HEK293 (cell line): Measurements from ENCODE around the gene DAAM1.

ENCODE experiments used
- BCL11A ChIP-seq: fragments of 450-650 bp; formaldehyde crosslinking; IDR thresholded peaks from 2 replicates; pipeline ENCODE4 v1.5.1; 2016; ENCODE audit warnings: low read depth, missing biosample characterization, missing genetic modification characterization
- GFI1B ChIP-seq: fragments of 450-650 bp; formaldehyde crosslinking; IDR thresholded peaks from 2 replicates; pipeline ENCODE4 v1.5.1; 2016; ENCODE audit warnings: missing biosample characterization, missing genetic modification characterization
- GLIS1 ChIP-seq: fragments of 450-650 bp; formaldehyde crosslinking; IDR thresholded peaks from 2 replicates; pipeline ENCODE4 v1.5.1; 2016; ENCODE audit warnings: missing biosample characterization, missing genetic modification characterization
- MYNN ChIP-seq: fragments of 450-650 bp; formaldehyde crosslinking; IDR thresholded peaks from 2 replicates; pipeline ENCODE4 v1.5.1; 2016; ENCODE audit warnings: missing biosample characterization, missing genetic modification characterization, borderline replicate concordance
- ZBTB17 ChIP-seq: fragments of 450-650 bp; formaldehyde crosslinking; IDR thresholded peaks from 2 replicates; pipeline ENCODE4 v1.5.1; 2016; ENCODE audit warnings: missing biosample characterization, missing genetic modification characterization
- ZNF146 ChIP-seq: fragments of 450-650 bp; formaldehyde crosslinking; IDR thresholded peaks from 2 replicates; pipeline ENCODE4 v1.5.1; 2016; ENCODE audit warnings: missing biosample characterization, missing genetic modification characterization
- ZNF16 ChIP-seq: fragments of 450-650 bp; formaldehyde crosslinking; IDR thresholded peaks from 2 replicates; pipeline ENCODE4 v1.5.1; 2016; ENCODE audit warnings: low read depth, missing biosample characterization, missing genetic modification characterization
- ZNF311 ChIP-seq: fragments of 450-650 bp; formaldehyde crosslinking; IDR thresholded peaks from 2 replicates; pipeline ENCODE4 v1.5.1; 2017; ENCODE audit warnings: missing biosample characterization, missing genetic modification characterization, borderline replicate concordance
- ZNF549 ChIP-seq: fragments of 450-650 bp; IDR thresholded peaks from 2 replicates; pipeline ENCODE4 v1.5.1; 2018; ENCODE audit warnings: missing biosample characterization, missing genetic modification characterization, mild to moderate bottlenecking, inconsistent platforms, moderate library complexity
- ZNF777 ChIP-seq: fragments of 450-650 bp; formaldehyde crosslinking; IDR thresholded peaks from 2 replicates; pipeline ENCODE4 v1.5.1; 2017; ENCODE audit warnings: missing biosample characterization, missing genetic modification characterization, borderline replicate concordance
- TF ChIP-seq, protein P1 (sequence below): fragments of 450-650 bp; formaldehyde crosslinking; IDR thresholded peaks from 2 replicates; pipeline ENCODE4 v1.5.1; 2016; ENCODE audit warnings: missing biosample characterization, missing genetic modification characterization
- TF ChIP-seq, protein P2 (sequence below): fragments of 450-650 bp; formaldehyde crosslinking; IDR thresholded peaks from 2 replicates; pipeline ENCODE4 v1.5.1; 2016; ENCODE audit warnings: missing biosample characterization, missing genetic modification characterization
- TF ChIP-seq, protein P3 (sequence below): fragments of 450-650 bp; formaldehyde crosslinking; IDR thresholded peaks from 2 replicates; pipeline ENCODE4 v1.5.1; 2016; ENCODE audit warnings: missing biosample characterization, missing genetic modification characterization, low read depth

DNA sequence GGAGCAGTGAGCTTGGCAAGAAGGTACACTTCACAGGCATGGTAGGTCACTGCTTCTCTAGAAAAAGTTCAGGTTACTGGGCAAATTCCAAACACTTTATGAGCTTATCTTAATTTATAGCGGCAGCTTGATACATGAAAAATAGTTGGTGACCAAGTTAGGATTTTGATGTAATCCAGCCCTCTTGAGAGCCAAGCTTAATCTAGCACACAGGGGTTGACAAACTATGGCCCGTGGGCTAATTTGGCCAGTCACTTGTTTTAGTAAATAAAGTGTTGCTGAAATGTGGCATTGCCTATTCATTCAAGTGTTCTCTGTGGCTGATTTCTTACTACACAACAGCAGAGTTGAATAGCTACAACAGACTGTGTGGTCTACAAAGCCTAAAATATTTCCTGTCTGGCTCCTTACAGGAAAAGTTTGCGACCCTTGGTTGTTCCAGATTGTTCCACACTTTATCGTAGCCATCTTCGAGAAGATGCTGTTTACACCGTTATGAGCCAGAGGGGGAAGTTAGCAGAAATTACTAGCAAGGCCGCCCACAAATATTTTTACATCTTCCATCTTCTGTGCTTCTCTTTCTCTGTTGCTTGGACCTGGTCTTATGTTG, 120.9 kb downstream of the DAAM1 start:
- TF ChIP-seq GLIS1 (tag by site-specific recombination) (no peak), ZNF777 (tag by site-specific recombination) (no peak), ZNF146 (no peak), GFI1B (tag by site-specific recombination) (no peak), BCL11A (tag by site-specific recombination) (no peak), ZNF311 (tag by site-specific recombination) (no peak), ZNF549 (tag by site-specific recombination) (no peak), ZNF16 (tag by site-specific recombination) (no peak), ZBTB17 (tag by site-specific recombination) (no peak), MYNN (tag by site-specific recombination) (no peak)
- TF ChIP-seq, protein P1, sequence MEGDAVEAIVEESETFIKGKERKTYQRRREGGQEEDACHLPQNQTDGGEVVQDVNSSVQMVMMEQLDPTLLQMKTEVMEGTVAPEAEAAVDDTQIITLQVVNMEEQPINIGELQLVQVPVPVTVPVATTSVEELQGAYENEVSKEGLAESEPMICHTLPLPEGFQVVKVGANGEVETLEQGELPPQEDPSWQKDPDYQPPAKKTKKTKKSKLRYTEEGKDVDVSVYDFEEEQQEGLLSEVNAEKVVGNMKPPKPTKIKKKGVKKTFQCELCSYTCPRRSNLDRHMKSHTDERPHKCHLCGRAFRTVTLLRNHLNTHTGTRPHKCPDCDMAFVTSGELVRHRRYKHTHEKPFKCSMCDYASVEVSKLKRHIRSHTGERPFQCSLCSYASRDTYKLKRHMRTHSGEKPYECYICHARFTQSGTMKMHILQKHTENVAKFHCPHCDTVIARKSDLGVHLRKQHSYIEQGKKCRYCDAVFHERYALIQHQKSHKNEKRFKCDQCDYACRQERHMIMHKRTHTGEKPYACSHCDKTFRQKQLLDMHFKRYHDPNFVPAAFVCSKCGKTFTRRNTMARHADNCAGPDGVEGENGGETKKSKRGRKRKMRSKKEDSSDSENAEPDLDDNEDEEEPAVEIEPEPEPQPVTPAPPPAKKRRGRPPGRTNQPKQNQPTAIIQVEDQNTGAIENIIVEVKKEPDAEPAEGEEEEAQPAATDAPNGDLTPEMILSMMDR (tag by site-specific recombination), result no peak
- TF ChIP-seq, protein P2, sequence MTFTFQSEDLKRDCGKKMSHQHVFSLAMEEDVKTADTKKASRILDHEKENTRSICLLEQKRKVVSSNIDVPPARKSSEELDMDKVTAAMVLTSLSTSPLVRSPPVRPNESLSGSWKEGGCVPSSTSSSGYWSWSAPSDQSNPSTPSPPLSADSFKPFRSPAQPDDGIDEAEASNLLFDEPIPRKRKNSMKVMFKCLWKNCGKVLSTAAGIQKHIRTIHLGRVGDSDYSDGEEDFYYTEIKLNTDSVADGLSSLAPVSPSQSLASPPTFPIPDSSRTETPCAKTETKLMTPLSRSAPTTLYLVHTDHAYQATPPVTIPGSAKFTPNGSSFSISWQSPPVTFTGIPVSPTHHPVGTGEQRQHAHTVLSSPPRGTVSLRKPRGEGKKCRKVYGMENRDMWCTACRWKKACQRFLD (tag by site-specific recombination), result no peak
- TF ChIP-seq, protein P3, sequence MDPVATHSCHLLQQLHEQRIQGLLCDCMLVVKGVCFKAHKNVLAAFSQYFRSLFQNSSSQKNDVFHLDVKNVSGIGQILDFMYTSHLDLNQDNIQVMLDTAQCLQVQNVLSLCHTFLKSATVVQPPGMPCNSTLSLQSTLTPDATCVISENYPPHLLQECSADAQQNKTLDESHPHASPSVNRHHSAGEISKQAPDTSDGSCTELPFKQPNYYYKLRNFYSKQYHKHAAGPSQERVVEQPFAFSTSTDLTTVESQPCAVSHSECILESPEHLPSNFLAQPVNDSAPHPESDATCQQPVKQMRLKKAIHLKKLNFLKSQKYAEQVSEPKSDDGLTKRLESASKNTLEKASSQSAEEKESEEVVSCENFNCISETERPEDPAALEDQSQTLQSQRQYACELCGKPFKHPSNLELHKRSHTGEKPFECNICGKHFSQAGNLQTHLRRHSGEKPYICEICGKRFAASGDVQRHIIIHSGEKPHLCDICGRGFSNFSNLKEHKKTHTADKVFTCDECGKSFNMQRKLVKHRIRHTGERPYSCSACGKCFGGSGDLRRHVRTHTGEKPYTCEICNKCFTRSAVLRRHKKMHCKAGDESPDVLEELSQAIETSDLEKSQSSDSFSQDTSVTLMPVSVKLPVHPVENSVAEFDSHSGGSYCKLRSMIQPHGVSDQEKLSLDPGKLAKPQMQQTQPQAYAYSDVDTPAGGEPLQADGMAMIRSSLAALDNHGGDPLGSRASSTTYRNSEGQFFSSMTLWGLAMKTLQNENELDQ (tag by site-specific recombination), result no peak
